H1 (cell line): ENCODE data around the gene SNX30.

Source experiments
- KDM5A ChIP-seq: fragments of 200-600 bp; IDR thresholded peaks from 2 replicates; pipeline ENCODE4 v1.7.1; 2012; ENCODE audit warnings: mild to moderate bottlenecking, low read length, inconsistent platforms, mixed read lengths
- POLR2A ChIP-seq, 2 experiments: IDR thresholded peaks; 1 replicate in 1 of 2; 2 replicates in 1 of 2; pipeline ENCODE4 v1.6.1; 2011; ENCODE audit warnings: low read depth in 2 of 2, low read length in 2 of 2, mild to moderate bottlenecking in 2 of 2; ENCODE audit errors: control extremely low read depth in 1 of 2
- POLR2AphosphoS5 ChIP-seq: IDR thresholded peaks from 2 replicates; pipeline ENCODE4 v1.6.1; 2011; ENCODE audit warnings: low read depth, low read length
- RAD21 ChIP-seq, 2 experiments: IDR thresholded peaks in 1 of 2; conservative IDR thresholded peaks in 1 of 2; 2 replicates each; pipeline ENCODE4 v1.6.1; 2011; ENCODE audit warnings: low read depth in 2 of 2, low read length in 2 of 2, improper control_type of control experiment in 1 of 2, inconsistent platforms in 1 of 2, mild to moderate bottlenecking in 1 of 2, moderate library complexity in 1 of 2
- SIRT6 ChIP-seq: IDR thresholded peaks from one replicate; pipeline ENCODE4 v1.7.1; 2012; ENCODE audit warnings: low read length, inconsistent platforms
- SP4 ChIP-seq: IDR thresholded peaks from 2 replicates; pipeline ENCODE4 v1.6.1; 2012; ENCODE audit warnings: low read length, inconsistent platforms
- TBP ChIP-seq: IDR thresholded peaks from 2 replicates; pipeline ENCODE4 v1.6.1; 2011; ENCODE audit warnings: low read depth, low read length, improper control_type of control experiment
- TF ChIP-seq, protein P1 (sequence below), 3 experiments: IDR thresholded peaks; 1 replicate in 2 of 3; 2 replicates in 1 of 3; pipeline versions ENCODE4 v1.5.1 to v1.6.1; 2011; ENCODE audit warnings: low read length in 3 of 3, mild to moderate bottlenecking in 3 of 3, inconsistent platforms in 2 of 3, low read depth in 1 of 3, moderate library complexity in 1 of 3; ENCODE audit not compliant: insufficient read depth in 1 of 3; ENCODE audit errors: control extremely low read depth in 1 of 3

DNA sequence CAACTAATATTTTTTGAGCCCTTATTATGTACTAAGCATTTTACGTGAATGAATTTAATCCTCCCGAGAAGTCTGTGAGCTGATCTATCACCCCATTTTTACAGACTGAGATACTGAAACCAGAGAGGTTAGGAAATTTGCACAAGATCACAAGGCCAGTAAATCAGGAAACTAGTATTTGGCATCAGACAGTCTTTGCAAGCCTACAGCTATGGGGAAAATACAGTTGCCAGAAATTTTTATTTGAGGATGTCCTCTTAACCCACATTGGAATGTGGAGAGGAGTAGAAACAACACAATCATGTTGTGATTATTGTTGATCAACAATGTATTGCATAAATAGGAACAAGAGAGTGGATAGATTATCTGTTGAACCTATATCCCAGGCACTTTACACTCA is 142.4 kb downstream of the SNX30 start:
- TF ChIP-seq POLR2AphosphoS5 (no peak), SIRT6 (no peak), SP4 (no peak), POLR2A (IDR thresholded peaks at IDR 0.05; ENCODE audit: control extremely low read depth in 1 of 2, low read depth in 2 of 2, low read length in 2 of 2) (no peak), RAD21 (IDR thresholded peaks at IDR 0.05 in 1 of 2, conservative IDR thresholded peaks at IDR 0.05 in 1 of 2; ENCODE audit: low read depth in 2 of 2, low read length in 2 of 2) (no peak), KDM5A (no peak), TBP (no peak)
- TF ChIP-seq, protein P1, sequence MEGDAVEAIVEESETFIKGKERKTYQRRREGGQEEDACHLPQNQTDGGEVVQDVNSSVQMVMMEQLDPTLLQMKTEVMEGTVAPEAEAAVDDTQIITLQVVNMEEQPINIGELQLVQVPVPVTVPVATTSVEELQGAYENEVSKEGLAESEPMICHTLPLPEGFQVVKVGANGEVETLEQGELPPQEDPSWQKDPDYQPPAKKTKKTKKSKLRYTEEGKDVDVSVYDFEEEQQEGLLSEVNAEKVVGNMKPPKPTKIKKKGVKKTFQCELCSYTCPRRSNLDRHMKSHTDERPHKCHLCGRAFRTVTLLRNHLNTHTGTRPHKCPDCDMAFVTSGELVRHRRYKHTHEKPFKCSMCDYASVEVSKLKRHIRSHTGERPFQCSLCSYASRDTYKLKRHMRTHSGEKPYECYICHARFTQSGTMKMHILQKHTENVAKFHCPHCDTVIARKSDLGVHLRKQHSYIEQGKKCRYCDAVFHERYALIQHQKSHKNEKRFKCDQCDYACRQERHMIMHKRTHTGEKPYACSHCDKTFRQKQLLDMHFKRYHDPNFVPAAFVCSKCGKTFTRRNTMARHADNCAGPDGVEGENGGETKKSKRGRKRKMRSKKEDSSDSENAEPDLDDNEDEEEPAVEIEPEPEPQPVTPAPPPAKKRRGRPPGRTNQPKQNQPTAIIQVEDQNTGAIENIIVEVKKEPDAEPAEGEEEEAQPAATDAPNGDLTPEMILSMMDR (IDR thresholded peaks at IDR 0.05; ENCODE audit: control extremely low read depth in 1 of 3, insufficient read depth in 1 of 3, low read depth in 1 of 3, low read length in 3 of 3), result no peak
